HepG2 (cell line): ENCODE results near the gene ANKRD39. TPM values are rescaled to one million over a fixed set of nuclear protein-coding genes. Genes with fewer than 3 reads are reported as not detected.

Experiments
- ASH2L ChIP-seq: fragments of 300-600, 200-600 bp; sonication (generic); IDR thresholded peaks from 2 replicates; pipeline ENCODE4 v1.7.0; 2017; ENCODE audit warnings: low read depth, mild to moderate bottlenecking, moderate library complexity, mixed read lengths, low read length; ENCODE audit not compliant: insufficient read length
- GTF2F1 ChIP-seq: fragments of 150-350 bp; IDR thresholded peaks from 2 replicates; pipeline ENCODE4 v1.6.1; 2014; ENCODE audit warnings: low read length
- HDAC6 ChIP-seq: fragments of 200-600 bp; sonication (generic); IDR thresholded peaks from 2 replicates; pipeline ENCODE4 v1.7.0; 2017; ENCODE audit warnings: mild to moderate bottlenecking, antibody characterized with exemption, low read length, low read depth
- HNF1B ChIP-seq: sonication (generic); formaldehyde crosslinking; IDR thresholded peaks from 2 replicates; pipeline ENCODE4 v1.5.1; 2020; ENCODE audit warnings: mild to moderate bottlenecking, moderate library complexity, missing genetic modification reagents
- HNRNPUL1 ChIP-seq: fragments of 200-400 bp; formaldehyde crosslinking; IDR thresholded peaks from 2 replicates; pipeline ENCODE4 v1.6.1; 2017; ENCODE audit warnings: low read depth, mild to moderate bottlenecking, low read length, moderate library complexity
- KLF9 ChIP-seq: IDR thresholded peaks from 2 replicates; pipeline ENCODE4 v1.6.1; 2016; ENCODE audit warnings: low read depth
- NCOA2 ChIP-seq: sonication (generic); formaldehyde crosslinking; IDR thresholded peaks from 2 replicates; pipeline ENCODE4 v1.8.0; 2022; ENCODE audit warnings: inconsistent platforms
- RAD51 ChIP-seq: fragments of 450-650 bp; IDR thresholded peaks from 2 replicates; pipeline ENCODE4 v1.6.1; 2016; ENCODE audit warnings: borderline replicate concordance
- REXO4 ChIP-seq: sonication (generic); formaldehyde crosslinking; IDR thresholded peaks from 2 replicates; pipeline ENCODE4 v1.8.0; 2022; ENCODE audit warnings: missing genetic modification reagents, mild to moderate bottlenecking, borderline replicate concordance
- RFX3 ChIP-seq: IDR thresholded peaks from 2 replicates; pipeline ENCODE4 v1.6.1; 2016; ENCODE audit warnings: missing biosample characterization, missing genetic modification reagents
- RFX5 ChIP-seq: IDR thresholded peaks from 2 replicates; pipeline ENCODE4 v1.6.1; 2011; ENCODE audit warnings: low read depth, low read length, improper control_type of control experiment
- RNF219 ChIP-seq: sonication (generic); formaldehyde crosslinking; IDR thresholded peaks from 2 replicates; pipeline ENCODE4 v1.5.0; 2020; ENCODE audit warnings: mild to moderate bottlenecking, missing genetic modification reagents
- ZNF280D ChIP-seq: sonication (generic); formaldehyde crosslinking; IDR thresholded peaks from 2 replicates; pipeline ENCODE4 v1.5.1; 2020; ENCODE audit warnings: mild to moderate bottlenecking, missing genetic modification reagents
- ZNF550 ChIP-seq: sonication (generic); formaldehyde crosslinking; IDR thresholded peaks from 2 replicates; pipeline ENCODE4 v1.4.0; 2020; ENCODE audit warnings: mild to moderate bottlenecking, missing genetic modification reagents, borderline replicate concordance
- ZNF576 ChIP-seq: sonication (generic); formaldehyde crosslinking; IDR thresholded peaks from 2 replicates; pipeline ENCODE4 v1.4.0; 2020; ENCODE audit warnings: mild to moderate bottlenecking, missing genetic modification reagents
- ZNF761 ChIP-seq: sonication (generic); formaldehyde crosslinking; conservative IDR thresholded peaks from 2 replicates; pipeline ENCODE4 v1.4.0; 2020; ENCODE audit warnings: mild to moderate bottlenecking, missing genetic modification reagents
- ZNF770 ChIP-seq: sonication (generic); formaldehyde crosslinking; IDR thresholded peaks from 2 replicates; pipeline ENCODE4 v1.5.0; 2020; ENCODE audit warnings: mild to moderate bottlenecking, missing genetic modification reagents
- ZNF775 ChIP-seq: sonication (generic); formaldehyde crosslinking; IDR thresholded peaks from 2 replicates; pipeline ENCODE4 v1.4.0; 2020; ENCODE audit warnings: missing genetic modification reagents, mild to moderate bottlenecking, moderate library complexity, borderline replicate concordance
- polyA plus RNA-seq, 8 experiments: library from polyadenylated mRNA; depleted of rRNA in 3 of 8; stranded (reverse) in 7 of 8; unstranded in 1 of 8; fragments of >200 nt; fragmentation: Illumina TruSeq in 4 of 8; extraction: Trizol in 4 of 8; gene quantifications; 2 replicates each; pipeline versions ENCODE4 v1.2.1 to v1.2.3, GENCODE V29; 2011 to 2016; ENCODE audit warnings: low read depth in 4 of 8, missing spikeins in 1 of 8, mixed read lengths in 1 of 8; ENCODE audit not compliant: insufficient read depth in 1 of 8
- total RNA-seq, 5 experiments: library from RNA; depleted of rRNA; stranded (reverse); fragments of >200 nt; fragmentation: Illumina TruSeq; extraction: Trizol; gene quantifications; 2 replicates each; pipeline ENCODE4 v1.2.3, GENCODE V29; 2016; ENCODE audit warnings: low read depth in 1 of 5

ANKRD39 gene
- total and polyA plus RNA-seq, 2 of the 13 experiments (the other 11 are each of a cell fraction or from before 2014, with no cell fraction given) = 23.2 to 24.8 TPM

GRCh38 chr2:96869822-96870625 is 12.2 kb upstream of the ANKRD39 start, which contains the start of gene SEMA4C (continued):
- no peak for TF ChIP-seq ZNF761 (CRISPR knock-in tag)
- TF ChIP-seq ZNF770 (CRISPR knock-in tag) = no peak
- no peak for TF ChIP-seq ZNF550 (CRISPR knock-in tag)
- no peak for TF ChIP-seq RFX5
- TF ChIP-seq RFX3 (CRISPR knock-in tag) = no peak
- TF ChIP-seq KLF9 = no peak
- TF ChIP-seq HNRNPUL1 = no peak
- no peak for TF ChIP-seq ZNF280D (CRISPR knock-in tag)
- TF ChIP-seq GTF2F1 = no peak
- TF ChIP-seq ZNF775 (CRISPR knock-in tag) = no peak
- TF ChIP-seq ZNF576 (CRISPR knock-in tag) = no peak
- 0 out of 2 replicates have a peak, but pooled peaks have one; percentile 22 for TF ChIP-seq HNF1B (CRISPR knock-in tag)
- TF ChIP-seq ASH2L = no peak
- no peak for TF ChIP-seq NCOA2 (CRISPR knock-in tag)
- TF ChIP-seq RNF219 (CRISPR knock-in tag) = no peak
- TF ChIP-seq RAD51 = no peak
- TF ChIP-seq HDAC6 = no peak
- TF ChIP-seq REXO4 = no peak
